Measurements from ENCODE around the gene UQCC2.

The UQCC2 gene

DNA sequence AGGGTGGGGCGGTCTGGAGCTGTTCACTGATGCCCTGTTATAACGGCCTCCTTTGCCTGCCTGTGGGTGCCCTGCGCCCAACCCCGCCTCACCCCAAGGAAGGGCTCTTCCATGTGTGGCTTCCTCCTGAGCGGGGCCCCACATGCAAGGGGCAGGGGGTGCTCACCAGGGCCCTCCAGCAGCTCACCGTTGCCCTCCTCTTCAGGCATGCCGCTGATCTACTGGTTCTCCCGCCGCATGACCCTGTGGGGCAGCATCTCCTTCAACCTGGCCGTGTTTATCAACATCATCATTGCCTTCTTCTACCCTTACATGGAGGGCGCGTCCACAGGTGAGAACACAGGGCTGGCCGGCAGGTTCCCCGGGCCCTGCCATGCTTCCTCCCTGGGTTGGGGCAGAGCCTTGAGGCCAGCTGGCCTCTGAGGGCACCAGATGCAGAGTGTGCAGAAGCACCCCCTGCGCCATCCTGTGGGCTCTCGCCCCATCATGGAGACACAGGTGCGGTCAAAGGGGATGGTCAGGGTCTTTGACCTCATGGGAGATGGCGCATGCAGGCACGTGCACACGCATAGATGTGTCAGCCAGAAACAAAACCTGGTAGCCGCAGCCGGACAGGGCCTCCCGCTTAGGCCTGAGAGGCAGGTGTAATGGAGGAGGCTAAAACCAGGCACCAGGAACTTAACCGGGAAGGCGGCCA is 22.9 kb downstream of the UQCC2 start:
- no peak for DNase-seq

DNA sequence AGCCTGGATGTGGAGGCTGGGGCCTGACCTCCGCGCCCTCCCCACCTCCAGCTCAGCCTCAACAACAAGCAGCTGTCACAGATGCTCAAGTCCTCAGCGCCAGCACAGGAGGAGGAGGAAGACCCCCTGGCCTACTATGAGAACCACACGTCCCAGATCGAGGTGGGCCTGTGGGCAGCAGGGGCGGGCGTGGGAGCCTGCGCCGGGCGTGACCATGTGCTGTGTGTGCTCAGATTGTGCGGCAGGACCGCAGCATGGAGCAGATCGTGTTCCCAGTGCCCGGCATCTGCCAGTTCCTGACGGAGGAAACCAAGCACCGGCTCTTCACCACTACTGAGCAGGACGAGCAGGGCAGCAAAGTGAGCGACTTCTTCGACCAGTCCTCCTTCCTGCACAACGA is 23.5 kb downstream of the UQCC2 start:
- DNase-seq, result no peak

DNA sequence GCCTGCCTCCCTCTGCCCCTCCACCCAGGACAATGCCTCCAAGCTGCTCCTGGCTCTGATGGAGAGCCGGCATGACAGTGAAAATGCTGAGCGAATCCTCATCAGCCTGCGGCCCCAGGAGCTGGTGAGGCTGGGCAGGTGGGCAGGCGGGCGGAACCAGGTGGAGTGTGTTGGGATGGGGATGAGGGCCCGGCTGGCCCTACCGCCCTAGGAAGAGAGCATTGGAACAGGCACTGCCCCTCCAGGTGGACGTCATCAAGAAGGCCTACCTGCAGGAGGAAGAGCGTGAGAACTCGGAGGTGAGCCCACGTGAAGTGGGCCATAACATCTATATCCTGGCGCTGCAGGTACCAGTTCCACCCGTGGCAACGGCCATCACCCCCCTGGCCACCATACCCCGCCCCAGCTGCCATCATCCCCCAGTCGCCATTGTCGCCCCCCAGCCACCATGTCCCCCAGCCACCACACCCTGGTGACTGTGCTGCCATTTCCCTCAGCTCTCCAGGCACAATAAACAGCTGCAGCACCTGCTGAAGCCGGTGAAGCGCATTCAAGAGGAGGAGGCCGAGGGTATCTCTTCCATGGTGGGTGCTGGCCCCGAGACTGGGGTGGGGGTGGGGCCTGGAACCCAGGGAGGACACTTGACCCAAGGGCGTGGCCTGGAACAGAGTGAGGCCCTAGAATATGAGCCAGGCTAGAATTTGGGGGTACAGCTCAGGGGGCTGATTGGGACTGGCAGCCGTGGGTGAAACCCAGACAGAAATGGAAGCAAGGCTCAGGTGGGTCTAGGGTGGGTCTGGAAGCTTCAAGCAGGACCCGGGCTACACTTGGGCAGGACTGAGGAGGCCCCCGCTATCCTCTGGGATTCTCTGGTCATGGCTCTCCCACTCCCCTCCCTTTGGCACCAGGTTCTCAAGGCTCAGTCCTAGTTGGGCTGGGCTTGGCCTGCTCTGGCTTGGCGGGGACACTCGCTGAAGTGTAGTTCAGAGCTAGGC is 24.2 kb downstream of the UQCC2 start:
- DNase-seq, result no peak

DNA sequence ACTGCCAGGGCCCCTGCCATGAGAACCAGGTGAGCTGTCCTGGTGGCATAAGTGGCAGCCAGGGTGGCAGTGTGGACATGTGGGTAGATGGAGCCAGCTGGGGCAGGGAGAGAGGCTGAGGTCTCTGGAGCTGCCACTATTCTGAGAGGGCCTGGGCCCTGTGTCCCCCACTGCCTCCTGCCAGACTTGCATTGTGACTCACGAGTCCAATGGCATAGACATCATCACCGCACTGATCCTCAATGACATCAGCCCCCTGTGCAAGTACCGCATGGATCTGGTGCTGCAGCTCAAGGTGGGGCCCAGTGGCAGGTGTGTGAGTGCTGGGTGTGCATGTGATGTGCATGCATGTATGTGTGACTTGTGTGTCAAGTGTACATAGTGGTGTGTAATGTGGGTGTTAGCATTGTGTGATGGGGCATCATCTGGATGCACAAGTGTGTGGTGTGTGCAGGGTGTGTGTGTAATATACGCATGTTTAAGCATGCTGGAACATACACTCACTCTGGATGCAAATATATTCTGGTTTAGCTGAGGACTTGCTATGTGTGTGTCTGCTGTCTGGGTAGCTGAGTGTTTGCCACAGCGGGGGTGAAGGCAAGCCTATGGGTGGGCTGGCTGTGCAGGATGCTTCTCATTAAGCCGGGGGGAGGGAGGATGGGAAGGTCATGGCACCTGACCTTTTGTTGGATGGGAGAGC is 25.1 kb downstream of the UQCC2 start:
- DNase-seq, result no peak

DNA sequence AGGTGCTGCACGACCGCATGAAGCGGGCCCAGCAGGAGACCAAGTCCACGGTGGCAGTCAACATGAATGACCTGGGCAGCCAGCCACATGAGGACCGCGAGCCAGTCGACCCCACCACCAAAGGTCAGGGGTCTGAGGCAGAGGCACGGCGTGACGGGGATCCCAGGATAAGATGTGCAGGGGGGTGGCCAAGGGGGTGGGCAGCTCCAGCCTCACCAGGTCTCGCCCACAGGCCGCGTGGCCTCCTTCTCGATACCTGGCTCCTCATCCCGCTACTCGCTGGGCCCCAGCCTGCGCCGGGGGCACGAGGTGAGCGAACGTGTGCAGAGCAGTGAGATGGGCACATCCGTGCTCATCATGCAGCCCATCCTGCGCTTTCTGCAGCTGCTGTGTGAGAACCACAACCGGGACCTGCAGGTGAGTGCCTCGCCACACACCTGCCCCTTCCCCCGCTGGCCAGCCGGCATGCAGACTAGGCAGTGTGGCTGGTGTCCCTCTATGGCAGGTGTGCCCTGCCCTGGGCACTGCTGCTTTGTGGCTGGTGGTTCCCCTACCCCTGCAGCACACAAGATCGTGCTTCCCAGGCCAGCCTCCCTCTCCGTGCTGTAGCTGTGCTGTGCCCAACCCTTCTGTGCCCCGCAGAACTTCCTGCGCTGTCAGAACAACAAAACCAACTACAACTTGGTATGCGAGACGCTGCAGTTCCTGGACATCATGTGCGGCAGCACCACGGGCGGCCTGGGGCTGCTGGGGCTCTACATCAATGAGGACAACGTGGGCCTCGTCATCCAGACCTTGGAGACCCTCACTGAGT is 25.9 kb downstream of the UQCC2 start:
- DNase-seq, result no peak

DNA sequence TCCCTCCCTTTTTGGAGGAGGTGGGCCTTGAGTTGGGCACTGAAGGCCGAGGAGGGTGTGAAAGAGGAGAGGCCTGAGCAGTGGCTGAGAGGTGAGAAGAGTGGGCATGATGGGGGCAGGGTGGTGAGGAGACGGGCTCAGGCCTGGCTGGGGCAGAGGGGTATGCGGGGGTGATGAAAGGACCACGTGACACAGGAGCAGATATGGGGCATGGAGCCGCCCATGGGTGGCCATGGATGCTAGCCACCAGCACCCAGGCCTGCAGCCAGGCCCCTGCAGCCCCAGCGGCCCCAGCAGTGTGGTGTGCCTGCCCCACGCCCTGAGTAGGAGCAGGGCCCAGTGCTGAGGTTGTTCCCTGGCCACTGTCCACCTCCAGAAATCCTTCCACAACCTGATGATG is 26.5 kb downstream of the UQCC2 start:
- DNase-seq, result no peak

DNA sequence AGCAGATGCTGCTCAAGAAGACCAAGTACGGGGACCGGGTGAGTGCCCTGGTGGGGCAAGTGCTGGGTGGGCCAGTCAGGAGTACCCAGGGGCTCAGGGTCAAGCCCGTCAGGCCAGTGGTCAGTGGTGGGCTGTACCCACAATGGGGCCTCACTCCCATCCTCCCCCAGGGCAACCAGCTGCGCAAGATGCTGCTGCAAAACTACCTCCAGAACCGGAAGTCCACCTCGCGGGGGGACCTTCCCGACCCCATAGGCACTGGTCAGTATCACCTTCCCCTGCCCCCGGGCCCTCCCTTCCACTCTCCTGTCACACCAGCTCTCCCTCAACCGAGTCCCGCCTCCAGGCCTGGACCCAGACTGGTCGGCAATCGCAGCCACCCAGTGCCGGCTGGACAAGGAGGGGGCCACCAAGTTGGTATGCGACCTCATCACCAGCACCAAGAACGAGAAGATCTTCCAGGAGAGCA is 27.0 kb downstream of the UQCC2 start:
- DNase-seq, result no peak

DNA sequence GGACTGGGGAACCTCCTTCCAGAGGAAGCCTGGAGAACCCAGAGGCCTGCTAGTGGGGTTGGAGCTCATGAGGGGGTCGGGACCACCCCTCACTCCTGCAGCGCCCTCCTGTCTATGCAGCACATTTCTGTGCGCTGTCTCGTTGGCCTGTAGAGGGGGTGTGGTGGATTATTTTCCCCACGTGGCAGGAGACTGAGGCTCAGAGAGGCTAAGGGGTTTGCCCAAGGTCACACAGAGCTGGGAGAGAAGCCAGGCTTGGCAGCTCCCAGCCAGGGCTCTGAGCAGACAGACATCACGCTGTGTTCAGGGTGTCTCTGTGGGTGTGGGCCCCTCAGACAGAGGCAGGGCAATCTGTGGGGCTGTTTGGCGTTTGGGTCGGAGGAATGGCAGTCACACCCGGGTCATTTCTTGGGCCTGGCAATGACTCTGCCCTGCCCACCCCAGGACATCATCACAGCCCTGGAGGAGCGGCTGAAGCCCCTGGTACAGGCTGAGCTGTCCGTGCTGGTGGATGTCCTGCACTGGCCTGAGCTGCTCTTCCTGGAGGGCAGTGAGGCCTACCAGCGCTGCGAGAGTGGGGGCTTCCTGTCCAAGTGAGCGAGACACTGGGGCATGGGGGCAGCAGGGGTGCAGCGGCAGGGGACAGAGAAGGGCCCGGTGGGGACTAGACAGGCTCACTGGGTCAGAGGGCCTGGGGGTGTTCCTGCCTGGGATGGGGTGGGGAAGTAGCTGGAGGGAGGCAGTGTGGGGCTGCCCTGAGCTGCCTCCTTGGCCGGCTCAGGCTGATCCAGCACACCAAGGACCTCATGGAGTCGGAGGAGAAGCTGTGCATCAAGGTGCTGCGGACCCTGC is 27.7 kb downstream of the UQCC2 start:
- no peak for DNase-seq

DNA sequence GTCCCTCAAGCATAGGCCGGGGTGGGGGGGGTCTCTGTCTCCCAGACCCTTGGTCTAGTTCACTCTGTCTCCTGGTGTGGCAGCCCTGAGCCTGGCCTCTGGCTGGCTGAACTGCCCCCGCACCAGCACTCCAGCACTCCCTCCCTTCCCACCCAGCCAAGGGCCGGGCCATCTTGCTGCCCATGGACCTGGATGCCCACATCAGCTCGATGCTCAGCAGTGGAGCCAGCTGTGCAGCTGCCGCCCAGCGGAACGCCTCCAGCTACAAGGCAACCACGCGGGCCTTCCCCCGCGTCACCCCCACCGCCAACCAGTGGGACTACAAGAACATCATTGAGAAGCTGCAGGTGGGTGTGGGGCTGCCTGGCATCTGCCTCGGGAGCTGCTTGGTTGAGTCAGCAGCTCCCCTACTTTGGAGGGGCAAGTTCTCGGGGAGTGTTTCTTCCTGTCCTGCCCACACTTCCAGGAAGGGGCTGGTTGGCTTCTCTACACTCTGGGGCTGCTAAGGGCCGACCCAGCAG is 28.4 kb downstream of the UQCC2 start:
- peak; percentile 31 for DNase-seq

DNA sequence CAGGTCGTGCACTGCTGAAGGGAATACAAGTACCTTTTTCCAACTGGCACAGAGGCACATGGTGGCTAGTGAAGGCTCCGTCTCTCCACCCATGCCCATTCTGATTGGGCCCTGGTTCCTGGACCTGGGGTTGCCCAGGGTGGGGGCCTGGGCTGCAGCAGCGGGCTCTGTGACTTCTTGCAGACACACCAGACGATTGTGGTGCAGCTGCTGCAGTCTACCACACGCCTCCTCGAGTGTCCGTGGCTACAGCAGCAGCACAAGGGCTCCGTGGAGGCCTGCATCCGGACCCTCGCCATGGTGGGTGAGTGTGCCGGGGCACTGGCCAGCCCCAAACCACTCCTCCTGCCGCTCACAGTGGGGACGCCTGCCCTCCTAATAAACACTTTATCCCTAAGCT is 29.2 kb downstream of the UQCC2 start:
- DNase-seq, result no peak

DNA sequence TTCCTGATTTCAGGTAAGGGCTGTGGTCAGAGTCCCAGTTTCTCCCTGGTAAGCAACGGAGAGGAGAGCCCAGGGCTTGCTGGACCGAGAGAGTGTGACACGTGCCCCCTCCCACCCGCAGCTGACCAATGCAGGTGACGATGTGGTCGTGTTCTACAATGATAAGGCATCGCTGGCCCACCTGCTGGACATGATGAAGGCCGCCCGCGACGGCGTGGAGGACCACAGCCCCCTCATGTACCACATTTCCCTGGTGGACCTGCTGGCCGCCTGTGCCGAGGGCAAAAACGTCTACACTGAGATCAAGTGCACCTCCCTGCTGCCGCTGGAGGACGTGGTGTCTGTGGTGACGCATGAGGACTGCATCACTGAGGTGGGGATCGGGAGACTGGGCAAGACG is 31.7 kb downstream of the UQCC2 start:
- DNase-seq, result no peak

DNA sequence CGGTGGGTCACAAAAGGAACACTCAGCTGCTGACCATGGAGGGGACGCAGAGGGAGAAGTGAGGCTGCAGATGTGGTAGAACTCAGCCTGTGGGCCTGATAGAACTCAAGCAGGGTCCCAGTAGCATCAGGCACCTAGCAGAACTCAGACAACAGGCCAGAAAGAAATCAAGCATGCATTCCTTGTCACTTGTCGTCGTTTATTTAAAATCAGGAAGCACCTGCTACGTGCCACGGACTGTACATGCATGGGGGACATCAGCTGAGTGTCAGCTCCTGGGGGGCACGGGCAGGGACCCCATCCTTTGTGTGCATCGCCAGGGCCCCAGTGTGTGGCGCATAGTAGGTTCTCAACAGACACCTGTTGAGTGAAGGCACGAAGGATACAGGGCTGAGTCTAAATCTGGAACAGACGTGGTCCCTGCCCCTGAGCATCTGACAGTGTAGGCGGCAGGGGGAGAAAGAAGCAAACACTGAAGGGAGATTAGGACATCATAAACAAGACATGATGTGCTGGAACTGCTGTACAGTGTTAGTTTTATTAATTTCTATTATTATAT is 32.5 kb downstream of the UQCC2 start:
- no peak for DNase-seq

DNA sequence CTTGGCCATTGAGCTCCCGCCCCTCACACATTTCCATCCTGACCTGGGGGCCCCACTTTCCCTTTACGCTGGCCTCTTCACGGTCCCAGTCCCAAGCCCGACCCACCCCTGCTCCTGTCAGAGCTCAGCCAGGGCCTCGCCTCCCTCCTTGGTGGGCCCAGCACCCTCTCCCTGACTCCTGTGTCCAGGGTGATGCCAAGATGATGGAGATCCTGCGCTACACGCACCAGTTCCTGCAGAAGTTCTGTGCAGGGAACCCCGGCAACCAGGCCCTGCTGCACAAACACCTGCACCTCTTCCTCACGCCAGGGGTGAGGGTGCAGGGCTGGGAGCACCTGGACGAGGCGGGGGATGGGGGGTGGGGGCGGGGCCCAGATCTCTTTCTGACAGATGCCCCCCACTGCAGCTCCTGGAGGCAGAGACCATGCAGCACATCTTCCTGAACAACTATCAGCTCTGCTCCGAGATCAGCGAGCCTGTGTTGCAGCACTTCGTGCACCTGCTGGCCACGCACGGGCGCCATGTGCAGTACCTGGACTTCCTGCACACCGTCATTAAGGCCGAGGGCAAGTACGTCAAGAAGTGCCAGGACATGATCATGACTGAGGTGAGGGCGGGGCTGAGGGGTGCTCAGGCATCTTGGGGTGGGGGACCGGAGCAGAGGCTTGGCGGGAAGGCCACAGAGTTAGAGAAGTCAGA is 33.1 kb downstream of the UQCC2 start:
- DNase-seq, result no peak

DNA sequence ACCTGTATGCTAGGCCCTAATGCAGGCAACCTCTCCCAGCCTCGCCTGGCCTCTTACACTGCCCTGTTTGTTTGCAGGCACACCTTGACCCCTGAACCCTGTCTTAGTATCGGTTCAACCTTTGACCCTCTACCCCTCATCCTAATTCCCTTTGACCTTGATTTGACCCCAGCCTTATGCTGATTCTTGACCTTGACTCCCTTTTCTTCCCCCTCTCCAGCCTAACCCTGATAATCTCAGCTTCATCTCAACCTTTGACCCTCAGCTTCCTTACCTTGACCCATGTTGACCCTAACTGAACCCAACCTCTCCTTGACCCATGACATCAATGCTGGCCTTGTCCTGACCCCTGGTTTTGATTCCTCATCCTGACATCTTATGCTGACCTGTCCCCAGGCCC is 33.8 kb downstream of the UQCC2 start:
- DNase-seq, result no peak

DNA sequence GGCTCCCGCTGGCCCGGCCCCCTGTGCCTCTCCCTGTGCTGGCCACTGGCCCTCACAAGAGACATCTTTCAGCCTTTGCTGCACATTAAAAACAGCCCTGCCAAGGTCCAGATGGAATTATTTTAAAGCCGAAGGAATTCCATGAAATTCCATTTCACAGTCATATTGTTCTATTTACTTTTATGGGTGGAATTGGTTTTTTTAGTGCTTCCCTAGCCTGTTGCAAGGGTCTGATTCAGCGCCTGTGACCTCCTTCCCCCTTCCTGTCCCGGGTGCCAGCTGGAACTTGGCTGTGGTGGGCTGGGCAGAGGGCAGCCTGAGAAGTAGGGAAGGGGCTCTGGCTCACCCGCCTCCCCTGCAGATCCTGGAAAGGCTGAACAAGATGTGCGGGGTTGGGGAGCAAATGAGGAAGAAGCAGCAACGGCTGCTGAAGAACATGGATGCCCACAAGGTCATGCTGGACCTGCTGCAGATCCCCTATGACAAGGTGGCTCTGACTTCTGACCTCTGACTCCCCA is 34.3 kb downstream of the UQCC2 start:
- no peak for DNase-seq

DNA sequence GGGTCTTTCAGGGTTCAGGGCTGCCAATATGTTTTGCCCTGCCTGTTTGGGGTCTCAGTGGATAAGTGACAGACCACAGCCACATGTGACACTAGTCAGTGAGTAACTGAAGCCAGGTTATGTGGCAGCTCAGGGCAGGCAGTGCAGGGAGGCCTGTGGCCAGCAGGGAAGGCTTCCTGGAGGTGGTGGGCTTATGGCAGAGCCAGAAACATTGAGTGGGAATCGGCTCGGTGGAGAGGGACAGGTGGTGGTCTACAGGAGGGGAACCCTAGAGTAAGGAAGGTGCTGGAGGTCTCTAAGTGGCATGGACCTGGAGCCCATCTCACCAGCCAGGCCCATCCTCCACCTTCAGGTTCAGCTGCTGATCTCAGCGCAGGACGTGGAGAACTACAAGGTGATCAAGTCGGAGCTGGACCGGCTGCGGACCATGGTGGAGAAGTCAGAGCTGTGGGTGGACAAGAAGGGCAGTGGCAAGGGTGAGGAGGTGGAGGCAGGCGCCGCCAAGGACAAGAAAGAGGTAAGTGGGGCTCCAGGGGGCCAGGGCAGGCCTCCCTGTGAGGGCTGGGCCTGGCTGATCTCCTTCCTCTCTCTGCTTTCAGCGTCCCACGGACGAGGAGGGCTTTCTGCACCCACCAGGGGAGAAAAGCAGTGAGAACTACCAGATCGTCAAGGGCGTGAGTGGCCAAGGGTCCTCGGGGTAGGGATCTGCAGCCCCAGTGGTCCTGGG is 34.9 kb downstream of the UQCC2 start:
- DNase-seq, result no peak

DNA sequence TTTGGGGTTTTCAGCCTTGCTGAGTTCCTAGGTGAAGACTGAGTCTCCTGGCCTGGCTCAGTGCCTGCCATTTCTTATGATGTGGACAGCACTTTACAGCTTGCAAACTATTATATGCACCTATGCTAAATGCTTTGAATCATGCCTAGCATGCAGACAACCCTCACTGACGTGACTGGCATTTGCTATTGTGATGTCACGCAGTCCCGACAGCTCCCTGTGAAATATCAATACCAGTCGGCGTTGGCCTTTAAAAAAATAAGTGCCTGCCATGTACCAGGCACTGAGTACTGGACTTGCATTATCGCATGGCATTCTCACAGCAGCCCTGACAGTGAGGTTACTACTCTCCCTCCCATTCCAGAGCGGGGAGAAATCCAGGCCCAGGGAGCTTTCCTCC is 35.5 kb downstream of the UQCC2 start:
- DNase-seq, result no peak

DNA sequence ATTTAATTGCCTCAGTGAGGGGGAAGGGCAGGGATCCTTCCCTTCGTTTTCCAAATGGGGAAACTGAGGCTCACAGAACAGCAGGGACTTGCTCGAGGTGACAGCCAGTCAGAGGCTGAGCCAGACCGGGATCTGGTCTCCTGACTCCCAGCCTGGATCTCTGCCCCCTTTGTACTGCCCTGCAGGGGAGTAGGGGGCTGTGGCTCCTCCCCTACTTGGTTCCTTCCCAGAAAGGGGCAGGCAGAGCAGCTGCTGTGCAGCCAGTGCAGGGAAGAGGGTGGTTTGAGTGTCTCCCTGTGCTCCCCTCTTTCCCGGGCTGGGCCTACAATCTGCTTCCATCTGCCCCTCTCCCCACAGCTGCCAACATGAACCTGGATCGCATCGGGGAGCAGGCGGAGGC is 37.6 kb downstream of the UQCC2 start:
- DNase-seq, result no peak

DNA sequence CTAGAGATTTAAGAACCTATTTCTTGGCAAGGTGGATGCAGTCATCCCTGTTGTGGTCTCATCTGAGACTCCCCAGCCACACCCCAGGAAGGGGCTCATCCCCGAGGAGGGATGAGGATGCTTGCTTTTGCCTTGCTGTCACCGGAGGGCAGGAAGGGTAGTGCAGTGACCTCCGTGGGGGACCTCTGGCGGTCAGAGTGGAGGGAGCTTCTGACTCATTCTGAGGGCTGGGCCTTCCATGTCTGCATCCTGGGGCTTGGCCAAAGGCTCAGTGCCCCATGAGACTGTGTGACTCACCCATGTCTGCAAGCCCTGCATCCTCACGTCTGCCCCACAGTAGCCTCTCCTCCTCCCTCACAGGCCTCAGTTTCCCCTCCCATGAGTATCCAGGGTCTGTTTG is 38.7 kb downstream of the UQCC2 start:
- no peak for DNase-seq

DNA sequence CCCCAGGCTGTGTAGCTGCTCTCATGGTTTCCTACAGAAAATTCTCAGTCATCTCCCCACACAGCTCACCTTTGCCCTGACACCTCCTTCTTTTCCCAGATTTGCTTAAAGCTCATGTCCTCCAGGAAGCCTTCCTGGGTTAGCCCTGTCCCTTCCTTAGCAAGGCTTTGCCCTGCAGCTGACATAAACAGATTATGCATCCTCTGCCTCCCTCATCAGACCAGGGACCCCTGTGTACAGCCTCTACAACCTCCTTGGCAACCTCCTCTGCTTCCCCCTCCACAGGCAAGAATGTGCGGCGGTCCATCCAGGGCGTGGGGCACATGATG is 39.8 kb downstream of the UQCC2 start:
- no peak for DNase-seq

All from activated CD8-positive, alpha-beta memory T cell treated with anti-CD3 and anti-CD28 coated beads, Interleukin-2, amount 50 U/mL, for 4 hours (primary cell).